Fibroblast of the aortic adventitia (primary cell): ENCODE data around the gene KCNJ4. TPM values are rescaled to one million over a fixed set of nuclear protein-coding genes. Genes with fewer than 3 reads are reported as not detected.

ENCODE experiments used
- DNase-seq: peaks from one replicate; pipeline ENCODE4 v3.0.0-alpha.2; 2010; ENCODE audit warnings: low read depth
- H3K4me3 ChIP-seq: 2 replicates; pipeline ENCODE4 v1.5.1; 2011; ENCODE audit warnings: low read depth, mild to moderate bottlenecking, control low read depth, low read length, moderate library complexity
- total RNA-seq: library from RNA; depleted of rRNA; stranded (reverse); fragments of >200 nt; gene quantifications from 2 replicates; pipeline ENCODE4 v1.2.3, GENCODE V29; 2012; ENCODE audit warnings: low replicate concordance
- TF ChIP-seq, protein P1 (sequence below): IDR thresholded peaks from 2 replicates; pipeline ENCODE4 v1.5.1; 2011; ENCODE audit warnings: mild to moderate bottlenecking, low read length, control low read depth, inconsistent platforms; ENCODE audit not compliant: insufficient read depth

Gene KCNJ4
- total RNA-seq, 1 donor = not detected

DNA sequence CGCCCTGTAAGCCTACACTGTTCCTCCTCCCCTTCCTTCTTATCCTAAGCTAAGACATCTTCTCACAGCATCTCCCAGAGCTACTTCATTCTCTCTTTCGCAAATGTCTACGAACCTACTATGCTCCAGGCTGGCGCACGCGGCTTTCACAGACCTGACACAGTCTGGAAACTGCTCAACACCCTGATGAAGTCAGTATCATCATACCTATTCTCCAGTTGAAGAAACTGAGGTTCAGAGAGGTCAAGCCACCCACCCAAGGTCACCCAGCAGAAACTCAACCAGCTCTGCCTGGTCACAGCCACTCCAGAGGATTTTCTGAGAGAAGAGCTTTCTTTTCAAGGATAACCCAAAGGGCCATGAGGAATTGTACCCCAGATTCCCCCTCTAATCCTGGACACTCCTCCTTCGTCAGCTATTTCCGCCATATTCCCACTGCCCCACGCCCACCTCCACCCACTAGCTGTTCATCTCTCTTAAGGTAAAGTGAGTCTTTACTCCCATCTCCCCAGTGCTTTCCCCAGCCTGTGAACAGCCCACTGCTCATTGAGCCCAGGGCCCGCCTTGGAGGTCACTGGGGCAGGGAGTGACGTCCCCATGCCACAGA lies 1.8 kb downstream of the KCNJ4 start:
- TF ChIP-seq, protein P1, sequence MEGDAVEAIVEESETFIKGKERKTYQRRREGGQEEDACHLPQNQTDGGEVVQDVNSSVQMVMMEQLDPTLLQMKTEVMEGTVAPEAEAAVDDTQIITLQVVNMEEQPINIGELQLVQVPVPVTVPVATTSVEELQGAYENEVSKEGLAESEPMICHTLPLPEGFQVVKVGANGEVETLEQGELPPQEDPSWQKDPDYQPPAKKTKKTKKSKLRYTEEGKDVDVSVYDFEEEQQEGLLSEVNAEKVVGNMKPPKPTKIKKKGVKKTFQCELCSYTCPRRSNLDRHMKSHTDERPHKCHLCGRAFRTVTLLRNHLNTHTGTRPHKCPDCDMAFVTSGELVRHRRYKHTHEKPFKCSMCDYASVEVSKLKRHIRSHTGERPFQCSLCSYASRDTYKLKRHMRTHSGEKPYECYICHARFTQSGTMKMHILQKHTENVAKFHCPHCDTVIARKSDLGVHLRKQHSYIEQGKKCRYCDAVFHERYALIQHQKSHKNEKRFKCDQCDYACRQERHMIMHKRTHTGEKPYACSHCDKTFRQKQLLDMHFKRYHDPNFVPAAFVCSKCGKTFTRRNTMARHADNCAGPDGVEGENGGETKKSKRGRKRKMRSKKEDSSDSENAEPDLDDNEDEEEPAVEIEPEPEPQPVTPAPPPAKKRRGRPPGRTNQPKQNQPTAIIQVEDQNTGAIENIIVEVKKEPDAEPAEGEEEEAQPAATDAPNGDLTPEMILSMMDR = no peak
- no peak for DNase-seq
- no peak overlapping the region for H3K4me3 ChIP-seq

DNA sequence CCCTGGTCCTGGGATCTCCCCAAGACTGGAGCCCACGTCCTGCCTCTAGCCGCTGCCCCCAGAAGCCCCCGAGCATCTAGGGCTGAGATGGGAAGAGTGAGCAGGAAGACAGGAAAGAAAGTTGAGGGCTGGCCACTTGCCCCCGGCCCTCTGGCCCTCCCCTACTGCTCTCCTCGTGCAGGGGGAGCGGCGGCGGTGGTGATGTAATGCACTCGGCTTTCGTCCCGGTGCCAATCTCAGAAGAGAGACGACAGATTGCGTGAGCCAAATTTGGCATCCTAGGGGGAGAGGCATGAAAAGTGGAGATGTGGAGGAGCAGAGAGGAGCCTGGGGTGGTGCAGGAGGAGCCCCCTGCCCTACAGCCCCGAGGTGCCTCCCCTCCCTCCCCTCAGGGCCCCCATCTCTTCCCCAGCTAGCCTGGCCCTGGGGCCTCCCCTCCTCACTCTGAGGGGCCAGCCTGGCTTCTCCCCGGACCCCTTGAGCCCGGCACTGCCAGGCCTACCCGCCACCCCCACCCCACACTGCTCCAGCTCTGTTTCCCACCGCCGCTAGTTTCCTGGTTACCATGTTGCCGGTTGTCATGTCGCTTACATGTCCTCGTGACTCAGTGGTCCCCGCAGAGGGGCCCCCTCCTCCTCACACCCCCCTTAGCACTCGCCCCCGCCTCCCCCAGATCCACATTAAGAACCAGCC lies 2.5 kb downstream of the KCNJ4 start:
- TF ChIP-seq, protein P1 = no peak
- no peak overlapping the region for H3K4me3 ChIP-seq
- peak; percentile 55 for DNase-seq

DNA sequence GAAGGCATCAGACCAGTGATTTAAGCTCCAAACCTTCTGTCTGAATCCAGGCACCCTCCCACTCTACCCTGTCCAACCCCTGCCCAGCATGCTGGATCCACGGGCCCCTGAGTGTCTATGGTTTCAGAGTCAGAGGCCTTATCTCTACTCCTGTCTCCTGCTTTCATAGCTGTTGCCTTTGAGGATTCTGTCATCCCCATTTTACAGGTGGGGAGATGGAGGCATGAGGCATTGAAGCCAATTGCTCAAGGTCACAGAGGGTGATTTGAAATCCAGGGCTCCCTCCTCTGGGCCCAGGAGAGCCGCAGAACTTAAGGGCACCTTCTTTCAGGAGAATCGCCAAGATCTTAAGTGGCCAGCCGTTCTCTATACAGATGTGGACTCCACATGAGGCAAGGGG lies 3.1 kb downstream of the KCNJ4 start:
- H3K4me3 ChIP-seq = no peak overlapping the region
- no peak for DNase-seq
- TF ChIP-seq, protein P1 = no peak

DNA sequence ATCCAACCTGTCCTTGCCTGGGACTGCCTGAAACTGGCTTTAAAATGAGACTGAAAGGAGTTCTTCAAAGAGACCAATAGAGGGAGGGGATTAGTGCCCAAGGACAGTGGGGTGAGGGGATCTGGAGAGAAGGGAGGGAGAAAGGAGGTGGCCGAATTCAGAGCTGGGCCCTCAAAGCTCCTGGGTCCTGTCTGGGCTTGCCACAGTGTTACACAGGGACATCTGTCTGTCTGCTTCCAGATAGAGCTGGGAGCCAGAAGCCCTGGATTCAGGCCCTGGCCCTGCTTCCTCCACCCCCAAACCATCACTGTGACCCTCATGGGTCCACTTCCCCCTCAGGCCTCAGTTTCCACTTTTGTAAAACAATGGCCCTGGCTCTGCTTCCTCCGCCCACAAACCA lies 3.6 kb downstream of the KCNJ4 start:
- H3K4me3 ChIP-seq = no peak overlapping the region
- TF ChIP-seq, protein P1 = no peak
- DNase-seq = no peak

DNA sequence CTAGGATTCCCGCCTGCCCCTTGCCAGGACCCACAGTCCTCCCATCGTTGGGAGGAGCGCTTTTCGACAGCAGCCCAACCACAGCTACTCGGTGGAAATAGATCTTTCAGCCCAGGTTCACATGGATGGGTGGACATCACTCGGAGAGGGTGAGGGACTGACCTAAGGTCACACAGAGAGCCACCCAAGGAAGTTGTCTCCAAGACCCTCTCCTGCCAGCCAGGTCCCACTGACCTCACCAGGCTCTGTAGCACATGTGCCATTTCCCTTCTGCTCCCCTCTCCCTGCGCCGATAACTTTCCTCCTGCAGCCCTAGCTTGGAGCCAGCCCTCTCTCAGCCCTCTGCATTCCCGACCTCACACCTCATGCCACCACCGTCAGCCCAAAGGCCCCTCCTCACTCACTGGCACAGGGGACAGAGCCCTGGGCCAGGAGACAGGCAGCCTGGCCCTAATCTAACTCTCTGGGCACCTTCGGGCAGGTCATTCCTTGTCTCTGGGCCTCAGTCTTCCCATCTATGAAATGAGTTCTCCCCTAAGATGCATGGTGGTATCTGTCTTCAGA lies 4.7 kb downstream of the KCNJ4 start:
- no peak overlapping the region for H3K4me3 ChIP-seq
- TF ChIP-seq, protein P1 = no peak
- no peak for DNase-seq

DNA sequence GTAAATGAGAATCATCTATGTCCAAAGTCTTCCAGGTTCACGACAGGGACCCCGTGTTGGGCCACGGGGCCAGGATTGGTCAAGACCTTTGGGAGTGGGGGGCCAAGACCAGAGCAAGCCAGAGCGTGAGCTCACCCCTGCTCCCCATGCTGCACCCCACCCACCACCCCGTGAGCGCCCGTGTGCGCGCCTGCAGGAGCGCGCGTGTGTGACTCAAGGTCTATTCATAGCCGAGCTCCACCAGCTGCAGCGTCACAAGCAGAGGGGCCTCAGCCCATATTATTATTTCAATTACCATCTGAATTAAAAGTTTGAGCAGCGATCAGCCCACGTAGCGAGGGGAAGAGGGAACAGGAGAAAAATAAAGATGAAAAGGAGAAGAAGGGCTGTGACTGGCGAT lies 5.2 kb downstream of the KCNJ4 start:
- TF ChIP-seq, protein P1 = no peak
- no peak overlapping the region for H3K4me3 ChIP-seq
- DNase-seq = no peak
